Endothelial cell of umbilical vein (primary cell): ENCODE results near the gene CHRM4. TPM values are rescaled to one million over a fixed set of nuclear protein-coding genes. Genes with fewer than 3 reads are reported as not detected.
A peak's percentile ranks its signal among the peaks of the same experiment; 100 is the strongest.

Experiments
- BruUV-seq: library from RNA; stranded (reverse); fragments of 400-500 nt; replicated peaks from 2 replicates; lab custom pipeline; 2021; lab: Mats Ljungman, UMichigan
- CTCF ChIA-PET: fragments of 300-600, 350-600 bp; sonication (Branson Sonifier 250); formaldehyde crosslinking; loops from one replicate; lab custom pipeline; 2021; ENCODE audit warnings: antibody characterized with exemption, inconsistent platforms; lab: Charles Lee
- POLR2A ChIA-PET: fragments of 300-600, 350-600 bp; sonication (Branson Sonifier 250); formaldehyde crosslinking; loops from one replicate; lab custom pipeline; 2021; ENCODE audit warnings: antibody characterized with exemption, inconsistent platforms; lab: Charles Lee
- DNase-seq: peaks from one replicate; pipeline ENCODE4 v3.0.0-alpha.2; 2011; ENCODE audit warnings: low read depth, low spot score
- FAIRE-seq: peaks from 2 replicates; lab custom pipeline; 2011; peaks lifted over from hg19 to GRCh38; lab: Jason Lieb, UNC
- H2AFZ ChIP-seq: 2 replicates; pipeline ENCODE4 v1.6.0; 2012; ENCODE audit warnings: low read depth, low read length, control low read depth, inconsistent platforms
- H3K27ac ChIP-seq: 2 replicates; pipeline ENCODE4 v1.5.1; 2011; ENCODE audit warnings: low read depth, mild to moderate bottlenecking, control low read depth, low read length, moderate library complexity; ENCODE audit not compliant: insufficient read depth
- H3K27me3 ChIP-seq, 2 experiments: 2 replicates each; pipeline versions ENCODE4 v1.6.0 to v1.6.1; 2011; ENCODE audit warnings: low read length in 2 of 2, mixed read lengths in 1 of 2; ENCODE audit not compliant: control insufficient read depth in 2 of 2, insufficient read depth in 2 of 2
- H3K36me3 ChIP-seq, 2 experiments: 2 replicates in 1 of 2; 3 replicates in 1 of 2; pipeline ENCODE4 v1.5.1; 2011; ENCODE audit warnings: low read length in 2 of 2, mild to moderate bottlenecking in 1 of 2, moderate library complexity in 1 of 2; ENCODE audit not compliant: control insufficient read depth in 2 of 2, insufficient read depth in 2 of 2; ENCODE audit errors: extremely low read depth in 1 of 2
- H3K4me1 ChIP-seq: 3 replicates; pipeline ENCODE4 v1.5.1; 2011; ENCODE audit warnings: mild to moderate bottlenecking, low read length; ENCODE audit not compliant: control insufficient read depth, insufficient read depth; ENCODE audit errors: extremely low read depth
- H3K4me2 ChIP-seq: 2 replicates; pipeline ENCODE4 v1.6.1; 2011; ENCODE audit warnings: low read length, control low read depth, mixed read lengths; ENCODE audit not compliant: insufficient read depth
- H3K4me3 ChIP-seq, 3 experiments: fragments of 200-600 bp in 1 of 3; sonication (generic), shearing (Covaris generic) in 1 of 3; replicated peaks in 1 of 3; 2 replicates each; pipeline ENCODE4 v1.5.1; 2011 to 2016; ENCODE audit warnings: control low read depth in 3 of 3, low read length in 3 of 3, mild to moderate bottlenecking in 2 of 3, inconsistent platforms in 1 of 3, low read depth in 1 of 3, moderate library complexity in 1 of 3; ENCODE audit not compliant: insufficient read depth in 1 of 3
- H3K79me2 ChIP-seq: 2 replicates; pipeline ENCODE4 v1.6.0; 2012; ENCODE audit warnings: low read length, inconsistent platforms; ENCODE audit not compliant: control insufficient read depth, insufficient read depth
- H3K9ac ChIP-seq: replicated peaks from 2 replicates; pipeline ENCODE3; 2011; ENCODE audit warnings: low read length, control low read depth; ENCODE audit not compliant: insufficient read depth; ENCODE audit errors: extremely low read depth
- H3K9me1 ChIP-seq: replicated peaks from 3 replicates; pipeline ENCODE4 v1.6.0; 2011; ENCODE audit warnings: mild to moderate bottlenecking, low read length; ENCODE audit not compliant: control insufficient read depth, insufficient read depth; ENCODE audit errors: extremely low read depth
- H3K9me3 ChIP-seq: replicated peaks from 2 replicates; pipeline ENCODE4 v1.5.1; 2012; ENCODE audit warnings: low read length, inconsistent platforms; ENCODE audit not compliant: control insufficient read depth, insufficient read depth
- H4K20me1 ChIP-seq: replicated peaks from 2 replicates; pipeline ENCODE3; 2011; ENCODE audit warnings: mild to moderate bottlenecking, low read length; ENCODE audit not compliant: control insufficient read depth, insufficient read depth; ENCODE audit errors: extremely low read depth
- CTCF ChIP-seq, 2 donors: IDR thresholded peaks; 1 replicate in 1 of 2; 2 replicates in 1 of 2; pipeline ENCODE4 v1.5.1; 2011; ENCODE audit warnings: low read length in 2 of 2, mild to moderate bottlenecking in 2 of 2, moderate library complexity in 2 of 2, control low read depth in 1 of 2, inconsistent platforms in 1 of 2, low read depth in 1 of 2; ENCODE audit not compliant: insufficient read depth in 1 of 2; ENCODE audit errors: extremely low read depth in 1 of 2
- EZH2 ChIP-seq: IDR thresholded peaks from 2 replicates; pipeline ENCODE4 v1.6.1; 2012; ENCODE audit warnings: borderline replicate concordance, low read depth, mild to moderate bottlenecking, moderate library complexity, low read length, inconsistent platforms; ENCODE audit not compliant: severe bottlenecking
- FOS ChIP-seq: IDR thresholded peaks from 2 replicates; pipeline ENCODE4 v1.6.1; 2011; ENCODE audit warnings: mild to moderate bottlenecking, low read length, moderate library complexity, borderline replicate concordance; ENCODE audit not compliant: insufficient read depth
- MAX ChIP-seq: IDR thresholded peaks from 2 replicates; pipeline ENCODE4 v1.6.1; 2011; ENCODE audit not compliant: insufficient read depth, insufficient read length
- MYC ChIP-seq: IDR thresholded peaks from one replicate; pipeline ENCODE4 v1.6.1; 2011; ENCODE audit warnings: mild to moderate bottlenecking, low read depth, low read length
- POLR2AphosphoS5 ChIP-seq: IDR thresholded peaks from 2 replicates; pipeline ENCODE4 v1.6.1; 2012; ENCODE audit warnings: low read depth, mild to moderate bottlenecking, control low read depth, low read length, moderate library complexity; ENCODE audit not compliant: insufficient read depth
- dilution Hi-C: fragments of 300-500 bp; cut with MboI; formaldehyde crosslinking; loops from one replicate; pipeline ENCODE4 v1.15.0; 2019; ENCODE audit warnings: low sequenced_read_pairs; ENCODE audit not compliant: extremely low pct_ligation_motif_present
- intact Hi-C: fragments of 100-400 bp; cut with micrococcal nuclease; formaldehyde crosslinking; loops from one replicate; pipeline ENCODE4 v1.10.0; 2022
- polyA plus RNA-seq, 4 experiments: library from polyadenylated mRNA; depleted of rRNA in 3 of 4; stranded (reverse) in 3 of 4; unstranded in 1 of 4; fragments of >200 nt; gene quantifications; 2 replicates each; pipeline versions ENCODE4 v1.2.1 to v1.2.3, GENCODE V29; 2011 to 2012; ENCODE audit warnings: missing spikeins in 1 of 4
- total RNA-seq: library from RNA; stranded (reverse); gene quantifications from 2 replicates; pipeline ENCODE4 v1.2.3, GENCODE V29; 2021

The CHRM4 gene
- total and polyA plus RNA-seq, 2 donors (not counting 3 experiments of a cell fraction or from before 2014, with no cell fraction given): 0.04 to 0.22 TPM

- intact Hi-C loops: no loop called here
- no peaks in the 10 kb centered on the region for H3K9me1 ChIP-seq
- H3K9ac ChIP-seq: no peak overlapping the region
- H3K4me1 ChIP-seq: peaks cover 3% of the 10 kb centered on the region
- H3K27me3 ChIP-seq: peaks cover 23 to 39% of the 10 kb centered on the region in 2 experiments
- no peaks in the 10 kb centered on the region for H3K9me3 ChIP-seq
- no peak overlapping the region for H2AFZ ChIP-seq
- TF ChIP-seq EZH2 (peak; percentile 90), MAX (no peak)
- DNase-seq (no peak), FAIRE-seq (no peak)
- H4K20me1 ChIP-seq: no peaks in the 10 kb centered on the region
- no peak overlapping the region for H3K27ac ChIP-seq
- CTCF ChIA-PET: interaction anchor here (0.7 to 7.2 kb wide), 14 partner anchors 8 to 310 kb away, joined by 3 to 99 read pairs (median 4); partner anchors contain the start of genes ARHGAP1, ATG13 and ZNF408
- no TSS peak for BruUV-seq
- POLR2A ChIA-PET: no interaction called here
- no peak overlapping the region for H3K4me3 ChIP-seq
- H3K79me2 ChIP-seq: no peaks in the 10 kb centered on the region
- H3K36me3 ChIP-seq: no peaks in the 10 kb centered on the region
- dilution Hi-C loops: no loop called here
- no peak overlapping the region for H3K4me2 ChIP-seq
These were observed 1.0 kb downstream of the CHRM4 start for GRCh38 chr11:46390331-46391171.

GRCh38 chr11:46389450-46390330, 1.9 kb downstream of the CHRM4 start:
- Histone ChIP-seq H3K9me1 (no peaks in the 10 kb centered on the region), H3K27ac (no peak overlapping the region), H4K20me1 (no peaks in the 10 kb centered on the region), H3K27me3 (peaks cover 23 to 39% of the 10 kb centered on the region in 2 experiments), H3K4me1 (peaks cover 3% of the 10 kb centered on the region), H3K79me2 (no peaks in the 10 kb centered on the region), H3K4me3 (peak overlapping the region in 2 of 3 experiments; percentile 18 to 21), H3K9ac (no peak overlapping the region), H3K9me3 (no peaks in the 10 kb centered on the region), H3K4me2 (peak overlapping the region; percentile 21), H3K36me3 (no peaks in the 10 kb centered on the region), H2AFZ (peak overlapping the region; percentile 32)
- DNase-seq (peak; percentile 77), FAIRE-seq (peak; percentile 81)
- TF ChIP-seq CTCF (IDR thresholded peaks at IDR 0.05; ENCODE audit: extremely low read depth in 1 of 2, insufficient read depth in 1 of 2, low read depth in 1 of 2, low read length in 2 of 2) (peak; percentile 95), MAX (peak; percentile 9), FOS (no peak), MYC (no peak), POLR2AphosphoS5 (peak; percentile 31)
- CTCF ChIA-PET: interaction anchor here (0.6 to 7.2 kb wide), 25 partner anchors 9 to 311 kb away, joined by 3 to 99 read pairs (median 4); partner anchors contain the start of genes ARHGAP1, ATG13 and ZNF408
- intact Hi-C loops (loop anchor here (1.0 to 2.0 kb wide), 4 partner anchors 140 to 311 kb away; partner anchors contain the start of genes ARHGAP1, ATG13, HARBI1 and ZNF408), dilution Hi-C loops (no loop called here)
- BruUV-seq: no TSS peak
- POLR2A ChIA-PET: interaction anchor here (1.1 kb wide), 1 partner anchor 9 kb away, joined by 5 read pairs; no protein-coding TSS in a partner anchor
